SK-N-SH treated with all-trans-retinoic acid at 6 μM for 48 hours (cell line): ENCODE data around the gene PSD.

Experiments
- ESRRG ChIP-seq: fragments of 250-450 bp; sonication (Bioruptor Pico); IDR thresholded peaks from 2 replicates; pipeline ENCODE4 v1.6.1; 2021; ENCODE audit warnings: mild to moderate bottlenecking
- SNAI2 ChIP-seq: fragments of 250-450 bp; sonication (Bioruptor Pico); IDR thresholded peaks from 2 replicates; pipeline ENCODE4 v1.5.0; 2020; ENCODE audit warnings: mild to moderate bottlenecking, moderate library complexity

- TF ChIP-seq SNAI2 (CRISPR knock-in tag): no peak
- no peak for TF ChIP-seq ESRRG (CRISPR knock-in tag)
These were observed 16.1 kb downstream of the PSD start for GRCh38 chr10:102402512-102402896.
